Left lung (tissue), 8 donors: ENCODE data around the gene SLC1A7. TPM values are rescaled to one million over a fixed set of nuclear protein-coding genes. Genes with fewer than 3 reads are reported as not detected.

Experiments used
- polyA plus RNA-seq, 6 donors: library from polyadenylated mRNA; unstranded; fragments of 120-200 nt; gene quantifications; one replicate each; pipeline ENCODE4 v1.2.1, GENCODE V29; 2013; ENCODE audit not compliant: insufficient read length in 6 of 6
- total RNA-seq, 2 donors: library from RNA; stranded (reverse); fragmentation: NEBNext Ultra II Directional; extraction: Animal tissue kit (Norgen Biotek cat#: 25700); gene quantifications; one replicate each; pipeline ENCODE4 v1.2.1, GENCODE V29; 2021
- donor health status: DM: no; HTN: yes; CAD: no.
- donor health status: DM: no; HTN: no; CAD: no.

The SLC1A7 gene
- total and polyA plus RNA-seq, 8 donors = 0.38 to 1.2 (median 0.56) TPM

Other genes starting within 250 kb of the SLC1A7 start
- 10 to 100 TPM; 64.0 to 81.6 TPM for gene ECHDC2, start 220.9 kb downstream of the SLC1A7 start, total RNA-seq
- gene ECHDC2, start 220.9 kb downstream of the SLC1A7 start, polyA plus RNA-seq = 100 to 1,000 TPM; 119 to 196 (median 161) TPM
- gene SCP2, start 215.4 kb downstream of the SLC1A7 start, total RNA-seq = 100 to 1,000 TPM; 137 to 208 TPM
- gene SCP2, start 215.4 kb downstream of the SLC1A7 start, polyA plus RNA-seq = 100 to 1,000 TPM; 130 to 160 (median 148) TPM
- gene PODN, start 80.4 kb downstream of the SLC1A7 start, total RNA-seq = 10 to 100 TPM; 48.7 to 48.8 TPM
- gene PODN, start 80.4 kb downstream of the SLC1A7 start, polyA plus RNA-seq = 10 to 100 TPM; 10.5 to 13.8 (median 11.4) TPM
- 10 to 100 TPM; 19.1 to 31.4 TPM for gene CPT2, start 54.2 kb upstream of the SLC1A7 start, total RNA-seq
- gene CPT2, start 54.2 kb upstream of the SLC1A7 start, polyA plus RNA-seq = 10 to 100 TPM; 16.0 to 19.3 (median 18.2) TPM
- gene CZIB, start 78.0 kb upstream of the SLC1A7 start, total RNA-seq = 10 to 100 TPM; 50.5 to 55.4 TPM
- 100 to 1,000 TPM in 2 of 6 donors, 10 to 100 TPM in 4; 91.0 to 103 (median 96.1) TPM for gene CZIB, start 78.0 kb upstream of the SLC1A7 start, polyA plus RNA-seq
- 10 to 100 TPM; 31.8 to 33.9 TPM for gene MAGOH, start 95.9 kb upstream of the SLC1A7 start, total RNA-seq
- gene MAGOH, start 95.9 kb upstream of the SLC1A7 start, polyA plus RNA-seq = 10 to 100 TPM; 71.9 to 88.3 (median 80.5) TPM
- 10 to 100 TPM in 1 of 2 donors, 1 to 10 TPM in 1; 7.6 to 36.6 TPM for gene LRP8, start 185.4 kb upstream of the SLC1A7 start, total RNA-seq
- gene LRP8, start 185.4 kb upstream of the SLC1A7 start, polyA plus RNA-seq = 10 to 100 TPM in 2 of 6 donors, 1 to 10 TPM in 4; 6.8 to 17.7 (median 9.3) TPM